Activated naive CD4-positive, alpha-beta T cell treated with Interleukin-2 at 50 U/mL for 16 hours (primary cell): ENCODE data around the gene TFR2.

Source experiments
- DNase-seq: peaks from one replicate; pipeline ENCODE4 v3.0.0-alpha.2; 2020

The TFR2 gene

DNA sequence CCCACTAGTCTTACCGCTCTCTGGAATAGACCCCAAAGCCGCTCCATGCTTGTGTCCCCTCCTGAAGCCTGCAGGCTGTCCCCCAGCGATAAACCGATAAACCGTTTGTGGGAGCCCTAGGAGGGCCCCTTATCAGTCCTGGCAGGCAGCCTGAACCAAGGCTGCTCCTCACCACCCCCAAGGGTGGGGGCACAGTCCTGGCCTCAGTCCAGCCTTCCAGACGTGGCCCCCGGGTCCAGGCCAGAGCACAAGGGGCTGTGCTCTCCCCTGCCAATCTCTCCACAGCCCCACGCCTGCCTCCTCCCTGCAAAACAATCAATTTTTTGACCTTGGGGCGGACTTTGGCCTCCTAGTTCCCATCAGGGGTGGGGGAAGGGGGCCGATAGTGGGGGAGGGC, at the start of gene TFR2:
Gene TFR2 (minus strand): TSS at position 90 of the 397 bp plus-strand sequence. CDS start 43 bp downstream, at position 47.
- no peak for DNase-seq

DNA sequence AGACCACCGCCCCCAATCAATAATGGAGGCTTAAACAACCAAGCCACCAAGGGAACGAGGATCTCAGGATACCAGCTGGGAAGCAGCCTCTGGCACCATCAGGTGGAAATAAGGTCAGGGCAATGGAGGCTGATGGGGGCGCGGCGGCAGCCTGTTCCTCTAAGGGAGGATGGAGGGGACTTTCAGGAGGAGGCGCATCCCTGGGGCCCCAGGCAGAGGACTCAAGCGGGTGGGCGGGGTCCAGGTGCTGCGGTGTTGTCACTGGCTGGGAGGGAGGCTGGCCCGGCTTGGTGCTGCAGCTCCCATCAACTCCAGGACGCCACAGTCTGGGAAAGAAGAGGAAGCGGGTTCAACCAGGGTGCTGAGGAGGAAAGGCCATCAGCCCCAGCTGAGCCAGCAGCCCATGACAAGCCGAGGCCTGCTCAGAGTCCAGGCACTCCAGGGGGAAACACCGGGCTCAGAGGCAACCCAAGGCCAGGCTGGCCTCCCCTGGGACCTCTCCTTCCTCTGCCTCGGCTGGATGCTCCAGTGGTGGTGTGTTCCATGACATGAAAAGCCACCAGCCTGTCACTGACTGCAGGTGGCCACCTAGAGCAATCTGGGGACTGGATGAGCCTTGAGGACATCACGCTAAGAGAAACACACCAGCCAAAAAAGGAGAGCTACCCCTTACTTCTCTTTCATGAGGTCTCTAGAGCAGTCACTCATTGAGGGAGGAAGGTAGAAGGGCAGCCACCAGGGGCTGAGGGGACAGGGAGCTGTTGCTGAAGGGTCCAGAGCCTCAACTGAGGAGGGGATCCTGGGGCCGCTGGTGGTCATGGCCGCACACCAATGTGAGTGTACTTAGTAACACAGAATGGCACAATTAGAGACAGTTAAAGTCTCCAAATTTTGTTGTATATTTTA, 48.1 kb upstream of the TFR2 start:
- no peak for DNase-seq

DNA sequence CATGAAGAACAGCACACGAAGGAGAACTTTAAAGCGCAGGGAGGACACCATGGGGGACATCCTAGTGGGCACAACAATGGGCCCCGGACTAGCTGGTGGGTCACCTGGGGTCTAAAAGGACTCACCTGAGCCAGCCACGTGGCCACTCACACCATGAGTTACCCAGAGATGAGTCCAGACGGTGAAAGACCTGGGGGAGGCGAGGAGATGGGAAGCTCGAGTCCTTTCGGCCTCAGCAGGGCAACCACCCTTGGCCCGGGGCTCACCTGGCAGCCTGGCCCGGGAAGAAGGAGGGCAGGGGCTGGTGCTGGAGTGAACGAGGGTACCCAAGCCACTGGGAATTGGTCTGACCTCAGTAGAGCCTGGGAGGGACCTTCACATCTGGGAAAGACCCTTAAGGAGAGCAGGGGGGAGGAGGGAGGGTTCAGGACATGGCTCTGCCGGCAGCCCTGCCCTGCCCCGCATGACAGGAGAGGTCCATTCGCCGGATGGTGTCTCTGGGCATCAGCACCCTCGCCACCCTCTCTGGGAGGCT, 47.0 kb upstream of the TFR2 start:
- DNase-seq: no peak

DNA sequence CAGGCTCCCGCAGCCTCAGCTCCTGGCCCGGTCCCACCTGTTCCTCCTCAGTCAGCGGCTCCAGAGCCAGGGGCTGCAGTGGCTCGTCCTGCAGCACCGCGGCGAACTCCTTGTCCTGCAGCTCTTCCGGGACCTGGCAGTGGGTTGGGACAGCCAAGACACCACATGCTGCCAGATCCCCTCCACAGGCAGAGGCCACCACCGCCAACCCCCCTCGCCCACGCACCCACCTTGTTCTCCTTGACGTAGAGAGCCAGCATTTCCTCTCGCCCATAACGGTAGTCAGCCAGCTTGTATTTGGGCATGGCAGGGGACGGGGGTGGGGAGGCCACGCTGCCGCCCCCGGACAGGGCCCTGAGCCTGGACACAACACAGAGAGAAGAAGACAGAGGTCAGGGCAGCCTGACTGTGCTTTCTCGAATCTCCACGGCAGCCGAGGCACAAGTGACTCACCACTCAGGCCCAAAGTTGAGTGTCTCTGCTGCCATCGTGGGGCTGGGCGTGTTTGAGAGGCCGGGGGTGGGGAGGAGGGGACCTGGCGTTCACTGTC, 46.5 kb upstream of the TFR2 start:
- DNase-seq: no peak

DNA sequence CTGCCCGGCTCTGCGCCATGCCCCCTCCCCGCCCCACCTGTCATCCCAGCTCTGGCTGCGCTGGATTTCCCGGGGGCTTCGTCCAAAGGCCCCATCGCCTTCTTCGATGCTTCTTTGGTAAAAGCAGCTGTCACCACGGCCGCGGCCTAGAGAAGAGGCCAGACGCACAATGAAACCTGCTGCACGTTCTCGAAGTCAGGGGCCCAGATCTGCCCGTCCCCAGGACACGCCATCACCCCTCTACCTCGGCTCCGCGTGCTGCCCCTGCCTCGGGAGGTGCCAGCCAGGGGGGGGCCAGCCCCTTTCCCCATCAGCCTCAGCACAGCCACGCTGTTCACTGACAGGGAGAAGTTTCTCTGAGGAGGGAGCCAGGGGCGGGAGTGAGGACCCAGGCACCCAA, 45.9 kb upstream of the TFR2 start:
- DNase-seq: no peak

DNA sequence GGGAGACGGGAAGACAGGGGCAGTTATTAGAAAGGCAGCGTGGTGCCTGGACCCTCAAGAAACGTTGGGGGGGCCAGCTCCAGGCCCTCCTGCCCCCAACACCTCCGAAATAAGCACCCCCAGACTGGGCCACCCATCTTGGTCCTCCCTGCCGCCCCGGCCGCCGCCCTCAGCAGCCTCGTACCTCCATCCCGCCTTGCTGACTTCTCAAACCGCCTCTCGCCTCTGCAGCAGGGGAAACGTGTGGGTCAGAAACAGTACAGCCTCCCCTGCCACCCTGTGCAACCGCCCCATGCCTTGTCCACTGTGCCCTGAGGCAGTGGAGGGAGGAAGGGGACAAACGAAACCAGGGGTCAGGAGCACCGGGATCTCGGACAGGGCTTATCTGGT, 45.5 kb upstream of the TFR2 start:
- no peak for DNase-seq

DNA sequence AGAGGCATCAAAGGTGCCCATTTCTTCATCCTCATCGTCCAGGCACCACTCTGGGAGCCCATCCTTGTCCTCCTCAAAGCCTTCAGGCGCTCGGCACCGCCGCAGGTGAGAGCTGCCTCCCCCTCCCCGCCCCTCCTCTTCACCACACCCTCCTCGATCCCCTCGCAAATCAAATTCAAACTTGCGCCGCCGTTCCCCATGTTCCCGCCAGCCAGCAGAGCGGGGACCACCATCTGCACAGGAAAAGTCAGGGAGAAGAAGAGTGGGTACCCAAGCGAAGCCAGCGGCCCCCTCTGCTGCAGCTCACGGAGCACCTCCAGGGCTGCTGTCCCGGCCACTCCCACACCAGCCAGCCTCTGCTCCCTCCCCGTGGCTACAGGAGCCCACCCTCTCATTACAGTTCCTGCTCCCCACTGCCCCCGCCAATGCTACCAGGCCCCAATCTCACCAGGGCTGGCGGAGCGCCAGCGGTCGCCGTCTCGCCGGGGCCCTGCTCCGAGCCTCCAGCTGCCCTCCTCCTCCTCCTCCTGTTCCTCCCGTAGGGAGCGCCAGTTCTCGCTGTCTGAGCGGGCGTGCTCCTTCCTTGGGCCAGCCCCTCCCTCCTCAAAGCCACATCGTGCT, 45.0 kb upstream of the TFR2 start:
- DNase-seq: no peak

DNA sequence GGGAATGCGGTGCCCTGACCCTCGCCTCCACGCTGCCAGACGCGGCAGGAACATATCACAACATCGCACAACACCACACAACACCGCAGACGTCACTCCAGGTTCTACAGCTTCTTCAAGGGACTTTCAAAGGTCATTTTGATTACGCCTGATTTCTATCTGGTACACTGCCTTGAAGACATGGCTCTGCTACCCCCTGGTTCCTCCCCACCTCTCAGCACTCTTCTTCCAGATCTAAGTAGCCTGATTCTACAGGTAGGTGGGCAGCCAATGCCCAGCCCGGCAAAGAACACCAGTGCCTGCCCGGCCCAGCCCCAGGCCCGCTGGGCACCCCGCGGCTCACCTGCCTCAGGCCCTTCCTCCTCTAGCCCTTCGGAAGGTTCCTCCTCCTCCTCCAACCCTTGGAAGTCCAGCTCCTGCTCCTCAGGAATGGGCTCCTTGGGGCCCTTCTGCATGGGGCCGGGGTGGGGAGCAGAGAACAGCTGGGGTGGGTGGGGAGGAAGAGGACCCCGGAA, 44.3 kb upstream of the TFR2 start:
- no peak for DNase-seq

DNA sequence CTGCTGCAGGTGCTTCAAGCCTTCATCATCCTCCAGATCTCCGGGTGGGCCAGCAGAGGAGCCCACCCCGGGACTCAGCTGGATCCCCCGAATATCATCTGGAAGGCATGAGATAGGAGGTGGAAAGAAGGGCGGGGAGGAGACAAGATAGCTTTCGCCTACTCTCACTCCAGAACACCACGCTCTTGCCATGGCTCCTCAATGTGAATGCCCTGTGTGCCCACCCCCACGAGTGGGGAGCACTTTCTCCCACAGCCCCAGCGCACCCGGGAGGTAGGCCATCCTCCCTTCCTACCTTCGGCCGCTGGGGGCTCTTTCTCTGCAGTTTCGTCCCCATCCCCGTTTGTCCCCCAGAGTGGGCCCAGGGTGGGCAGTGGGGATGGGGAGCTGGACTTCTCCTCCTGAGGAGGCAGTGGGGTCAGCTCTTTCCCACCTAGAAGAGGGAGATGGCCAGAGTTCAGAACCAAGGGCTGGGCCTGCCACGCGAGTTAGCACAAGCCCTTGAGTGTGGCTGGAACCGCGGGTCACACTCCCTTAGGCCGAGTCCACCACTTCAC, 43.8 kb upstream of the TFR2 start:
- no peak for DNase-seq

DNA sequence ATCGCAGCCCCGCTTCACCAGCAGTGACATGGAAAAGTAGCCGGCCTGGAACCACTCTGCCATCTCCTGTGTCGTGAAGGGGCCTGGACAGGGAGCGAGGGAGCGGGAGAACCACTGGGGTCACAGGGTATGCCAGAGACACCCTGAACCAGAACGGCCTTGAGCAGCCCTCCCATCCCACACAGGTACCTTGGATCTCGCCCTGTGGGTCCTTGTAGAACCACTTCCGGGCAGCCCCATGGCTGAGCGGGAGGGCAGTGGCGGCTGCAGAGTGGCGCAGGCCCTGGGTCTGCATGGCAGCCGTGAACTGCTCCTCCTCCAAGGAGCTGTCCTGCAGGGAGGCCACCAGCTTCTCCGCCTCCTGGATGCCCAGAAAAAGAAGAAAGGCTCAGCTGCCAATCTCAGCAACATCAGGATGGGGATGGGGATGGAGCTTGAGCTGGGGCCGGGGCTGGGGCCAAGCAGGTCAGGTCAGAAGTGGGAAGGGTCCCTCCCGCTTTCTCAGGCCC, 43.2 kb upstream of the TFR2 start:
- no peak for DNase-seq

DNA sequence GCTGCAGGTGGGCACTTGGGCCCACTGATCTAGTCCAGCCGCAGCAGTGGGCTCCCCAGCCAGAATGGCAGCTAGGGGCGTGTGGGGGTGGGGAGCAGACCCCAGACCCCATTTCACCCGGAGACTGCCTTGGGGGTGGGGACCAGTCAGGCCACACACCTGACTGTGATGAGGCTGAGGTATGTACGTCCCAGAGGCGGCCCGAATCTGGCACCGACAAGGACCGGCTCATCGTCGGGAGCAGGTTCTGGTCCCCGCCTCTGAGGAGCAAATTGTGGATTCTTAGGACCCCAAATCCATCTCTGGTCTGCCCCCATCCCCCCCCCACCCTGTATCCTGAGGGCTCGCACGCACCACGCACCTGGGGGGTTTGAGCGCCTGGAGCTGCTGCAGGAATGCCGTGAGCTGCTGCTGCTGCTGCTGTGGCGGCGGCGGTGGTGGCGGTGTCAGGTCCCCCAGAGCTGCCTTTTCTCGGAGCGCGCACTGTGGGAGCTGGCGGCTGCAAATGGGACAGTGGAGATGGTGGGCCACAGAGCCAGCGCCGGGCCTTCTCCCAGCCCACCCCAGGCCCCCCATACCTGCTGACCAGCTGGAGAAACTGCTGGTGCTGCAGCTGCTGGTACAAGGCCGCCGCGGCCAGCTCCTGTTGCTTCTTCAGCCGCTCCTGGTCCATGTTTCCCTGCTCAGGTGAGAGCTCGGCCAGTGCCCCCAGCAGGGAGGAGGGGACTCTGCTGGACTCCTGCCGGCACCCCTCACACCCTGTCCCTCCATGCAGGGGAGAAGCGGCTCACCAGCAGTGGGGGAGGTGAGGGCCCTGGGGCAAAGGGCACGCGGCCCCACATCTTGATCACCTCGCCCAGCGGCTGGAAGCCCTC, 42.5 kb upstream of the TFR2 start:
- DNase-seq: no peak

DNA sequence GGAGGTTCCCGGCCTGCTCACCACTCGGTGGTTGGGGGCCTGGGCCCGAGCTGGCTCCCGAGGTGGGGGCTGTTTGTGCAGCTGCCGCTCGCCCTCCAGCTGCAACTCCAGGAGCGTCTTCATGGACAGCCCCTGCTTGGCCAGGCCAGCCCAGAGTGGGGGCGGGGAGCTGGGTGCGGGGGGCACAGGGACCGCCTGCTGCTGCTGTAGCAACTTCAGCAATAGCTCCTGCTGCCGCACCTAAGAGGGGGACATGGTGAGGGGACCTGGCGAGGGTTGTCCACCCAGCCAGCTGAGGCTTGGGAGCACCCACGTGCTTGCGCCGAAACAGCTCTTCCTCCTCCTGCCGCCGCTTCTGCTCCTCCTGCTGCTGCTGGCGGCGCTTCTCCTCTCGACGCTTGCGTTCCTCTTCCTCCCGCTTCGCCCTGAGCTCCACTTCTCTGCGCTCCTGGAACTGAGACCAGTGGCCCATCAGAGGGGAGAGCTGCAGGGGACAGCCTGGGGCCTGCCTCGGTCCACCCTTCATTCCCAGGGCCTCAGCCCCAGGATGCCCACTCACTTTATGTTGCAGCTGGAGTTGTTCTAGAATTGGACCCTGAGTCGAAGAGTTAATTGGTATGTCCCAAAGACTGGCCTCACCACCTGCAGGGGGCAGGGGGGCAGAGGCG, 41.8 kb upstream of the TFR2 start:
- no peak for DNase-seq

DNA sequence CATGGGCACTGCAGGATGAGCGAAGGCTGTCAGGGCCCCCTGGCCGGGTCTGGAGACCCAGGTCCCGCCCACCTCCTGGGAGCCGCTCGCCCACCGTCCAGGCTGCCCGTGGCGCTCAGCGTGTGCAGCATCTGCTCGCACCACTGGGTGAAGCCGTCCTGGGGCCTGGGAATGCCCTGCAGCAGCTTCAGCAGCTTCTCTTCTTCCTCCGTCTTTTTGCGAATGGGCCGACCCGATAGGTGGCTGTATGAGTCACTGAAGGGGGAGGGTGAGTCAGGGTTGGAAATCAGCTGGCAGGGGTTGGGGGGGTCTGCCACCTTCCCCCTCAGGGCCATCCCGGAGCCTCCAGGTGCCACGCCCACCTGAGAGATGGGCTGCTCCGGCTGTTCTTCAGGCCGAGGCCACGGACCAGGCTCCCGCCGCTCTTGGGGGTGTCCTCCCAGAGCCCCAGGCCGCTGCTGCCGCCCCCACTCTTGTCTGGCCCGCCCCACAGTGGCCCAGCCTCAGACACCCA, 40.9 kb upstream of the TFR2 start:
- DNase-seq: no peak

DNA sequence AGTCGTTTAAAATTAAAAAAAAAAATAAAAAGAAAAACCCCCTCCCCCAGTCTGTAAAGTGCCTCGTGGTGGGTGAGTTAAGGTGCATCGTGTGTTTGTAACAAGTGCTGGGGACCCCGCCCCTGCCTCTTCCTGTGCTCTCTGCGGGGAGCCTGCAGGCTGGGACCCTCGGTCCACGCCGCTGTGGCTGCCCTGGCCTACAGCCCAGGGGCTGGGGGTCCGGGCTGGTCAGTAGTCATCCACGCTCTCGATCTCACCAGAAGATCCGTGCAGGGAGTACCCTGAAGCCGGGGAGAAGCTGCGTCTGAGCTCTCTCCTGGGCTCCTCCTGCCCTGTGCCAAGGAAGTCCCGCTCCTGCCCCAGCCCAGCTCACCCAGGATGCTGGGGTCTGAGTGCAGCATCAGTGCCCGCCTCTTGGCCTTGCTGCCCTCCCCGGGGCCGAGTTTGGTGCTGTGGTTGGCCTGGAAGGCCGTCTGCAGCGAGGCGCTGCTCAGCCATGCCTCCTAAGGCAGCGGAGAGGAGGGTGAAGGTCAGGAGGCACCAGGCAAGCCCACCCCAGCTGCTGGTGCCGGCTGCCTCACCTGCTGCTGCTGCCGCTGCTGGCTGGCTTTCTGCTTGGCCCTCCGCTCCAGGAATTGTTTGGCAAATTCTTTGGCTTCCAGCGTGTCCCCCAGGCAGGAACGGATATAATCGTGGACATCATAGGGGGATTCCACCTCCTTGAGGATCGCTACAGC, 40.3 kb upstream of the TFR2 start:
- DNase-seq: no peak

DNA sequence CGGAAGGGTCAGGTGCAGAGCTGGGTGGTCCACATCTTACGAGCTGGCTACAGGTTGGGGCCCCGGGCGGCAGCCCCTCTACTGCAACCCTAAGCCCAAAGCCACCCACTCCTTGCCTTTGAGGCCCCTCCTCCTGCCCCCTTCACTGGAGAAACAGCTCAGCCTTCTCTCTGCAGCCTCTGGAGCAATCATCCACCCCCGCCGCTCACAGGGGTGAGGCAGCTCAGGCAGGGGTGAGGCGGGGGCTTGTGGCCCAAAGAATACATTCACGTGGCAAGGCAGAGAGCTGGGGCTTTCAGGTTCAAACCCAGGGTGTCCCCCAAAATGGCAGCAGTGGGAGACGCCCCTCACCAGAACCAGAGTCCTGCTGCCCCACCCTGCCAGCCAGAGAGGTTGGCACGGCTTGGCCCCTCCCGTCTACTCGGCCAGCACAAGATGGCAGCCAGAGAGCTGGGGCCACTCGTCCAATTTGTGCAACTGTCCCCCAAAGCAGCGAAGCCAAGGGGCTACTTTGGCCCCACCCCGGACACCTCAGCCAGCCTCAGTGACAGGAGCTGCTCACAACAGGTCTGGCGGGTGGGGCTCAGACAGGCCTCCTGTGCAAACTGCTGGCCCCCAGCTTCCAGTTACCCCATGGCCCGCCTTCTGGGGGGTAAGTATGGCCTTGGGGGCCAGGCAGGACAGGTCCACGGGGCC, 39.4 kb upstream of the TFR2 start:
- no peak for DNase-seq

DNA sequence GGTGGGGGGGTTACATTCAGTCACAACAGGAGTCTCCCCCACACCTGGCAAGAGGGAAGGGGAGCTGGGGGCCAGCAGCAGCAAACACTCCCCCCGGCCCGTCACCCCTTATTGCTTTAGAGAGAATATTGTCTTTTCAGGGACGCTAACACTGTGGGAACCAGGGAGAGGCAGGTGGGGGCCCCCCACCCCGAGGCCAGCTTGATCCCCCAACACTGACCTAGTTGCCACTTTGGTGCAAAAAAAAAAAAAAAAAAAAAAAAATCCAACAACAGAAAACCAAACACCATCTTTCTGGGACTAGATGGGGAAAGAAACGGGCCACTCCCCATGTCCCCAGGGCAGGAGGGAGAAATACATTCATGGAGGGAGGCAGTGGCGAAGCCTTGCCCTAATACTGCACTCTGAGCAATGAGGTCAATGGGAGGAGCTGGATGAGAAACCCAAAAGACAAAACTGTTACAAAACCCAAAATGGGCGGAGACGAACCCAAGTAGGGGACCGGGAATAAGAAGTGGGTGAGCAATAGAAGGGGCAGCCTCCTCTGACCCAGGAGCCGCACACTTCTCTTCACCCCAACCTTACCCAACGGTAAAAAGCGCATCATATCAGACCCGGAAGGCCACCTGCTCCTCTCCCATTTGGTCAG, 38.7 kb upstream of the TFR2 start:
- no peak for DNase-seq

DNA sequence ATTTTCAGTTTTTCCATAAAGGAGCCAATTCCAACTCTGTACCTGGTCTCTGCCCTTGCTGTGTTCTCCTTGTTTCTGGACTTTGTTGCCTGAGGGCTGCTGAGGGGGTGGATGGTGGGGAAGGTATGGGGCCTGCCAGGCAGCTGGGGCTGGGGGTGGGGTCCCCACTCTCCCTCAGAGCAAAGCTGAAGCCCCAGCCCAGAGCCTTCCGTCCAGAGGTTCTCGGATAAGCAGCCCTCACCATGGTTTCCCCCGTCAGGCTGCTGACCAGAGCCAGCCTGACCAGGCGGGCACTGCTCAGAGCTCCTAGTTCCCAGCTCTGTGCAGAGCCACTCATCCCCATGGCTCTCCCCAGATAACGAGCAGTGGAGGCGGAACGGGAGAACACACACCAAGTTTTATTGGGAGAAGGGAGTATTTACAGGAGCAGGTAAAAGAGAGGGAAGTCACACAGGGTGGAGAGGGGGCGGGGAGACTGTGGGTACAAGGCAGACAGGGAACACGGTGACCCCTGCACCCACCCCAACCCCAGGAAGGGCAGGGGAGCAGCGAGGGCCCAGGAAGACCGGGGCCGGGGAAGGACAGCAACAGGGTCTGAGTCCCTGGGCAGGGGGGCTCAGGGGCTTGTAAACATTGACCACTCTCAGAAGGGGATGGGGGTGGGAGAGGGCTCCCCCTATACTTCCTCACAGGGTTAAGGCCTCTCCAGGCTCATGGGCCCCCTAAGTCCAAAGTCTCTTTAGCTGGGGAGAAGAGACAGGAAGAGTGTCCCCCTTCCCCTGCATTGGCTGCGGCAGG, 38.0 kb upstream of the TFR2 start:
- no peak for DNase-seq

DNA sequence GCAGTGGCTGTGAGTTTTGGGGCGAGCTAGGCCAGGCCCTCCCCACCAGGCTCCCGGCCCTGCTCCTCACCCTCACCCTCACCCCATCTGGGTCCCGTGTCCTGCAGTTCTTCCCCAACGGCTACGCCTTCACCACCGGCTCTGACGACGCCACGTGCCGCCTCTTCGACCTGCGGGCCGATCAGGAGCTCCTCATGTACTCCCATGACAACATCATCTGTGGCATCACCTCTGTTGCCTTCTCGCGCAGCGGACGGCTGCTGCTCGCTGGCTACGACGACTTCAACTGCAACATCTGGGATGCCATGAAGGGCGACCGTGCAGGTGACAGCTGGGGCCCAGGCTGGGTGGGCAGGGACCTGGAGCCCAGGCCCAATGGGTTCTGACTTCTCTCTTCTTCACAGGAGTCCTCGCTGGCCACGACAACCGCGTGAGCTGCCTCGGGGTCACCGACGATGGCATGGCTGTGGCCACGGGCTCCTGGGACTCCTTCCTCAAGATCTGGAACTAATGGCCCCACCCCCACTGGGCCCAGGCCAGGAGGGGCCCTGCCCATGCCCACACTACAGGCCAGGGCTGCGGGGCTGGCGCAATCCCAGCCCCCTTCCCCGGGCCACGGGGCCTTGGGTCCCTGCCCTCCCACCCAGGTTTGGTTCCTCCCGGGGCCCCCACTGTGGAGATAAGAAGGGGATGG, 37.1 kb upstream of the TFR2 start:
- DNase-seq: no peak
